NCI-H446 (cell line): Measurements from ENCODE around the gene BRD9.
A peak's percentile ranks its signal among the peaks of the same experiment; 100 is the strongest.
"Not testable (repeated sequence)": the region's sequence is repeated elsewhere in the genome, so short reads cannot be mapped to it uniquely, and the experiment has no call there.

Experiments used
- DNase-seq, 2 experiments: peaks; one replicate each; lab custom pipeline; 2025; lab: John Stamatoyannopoulos, UW

BRD9 gene

DNA sequence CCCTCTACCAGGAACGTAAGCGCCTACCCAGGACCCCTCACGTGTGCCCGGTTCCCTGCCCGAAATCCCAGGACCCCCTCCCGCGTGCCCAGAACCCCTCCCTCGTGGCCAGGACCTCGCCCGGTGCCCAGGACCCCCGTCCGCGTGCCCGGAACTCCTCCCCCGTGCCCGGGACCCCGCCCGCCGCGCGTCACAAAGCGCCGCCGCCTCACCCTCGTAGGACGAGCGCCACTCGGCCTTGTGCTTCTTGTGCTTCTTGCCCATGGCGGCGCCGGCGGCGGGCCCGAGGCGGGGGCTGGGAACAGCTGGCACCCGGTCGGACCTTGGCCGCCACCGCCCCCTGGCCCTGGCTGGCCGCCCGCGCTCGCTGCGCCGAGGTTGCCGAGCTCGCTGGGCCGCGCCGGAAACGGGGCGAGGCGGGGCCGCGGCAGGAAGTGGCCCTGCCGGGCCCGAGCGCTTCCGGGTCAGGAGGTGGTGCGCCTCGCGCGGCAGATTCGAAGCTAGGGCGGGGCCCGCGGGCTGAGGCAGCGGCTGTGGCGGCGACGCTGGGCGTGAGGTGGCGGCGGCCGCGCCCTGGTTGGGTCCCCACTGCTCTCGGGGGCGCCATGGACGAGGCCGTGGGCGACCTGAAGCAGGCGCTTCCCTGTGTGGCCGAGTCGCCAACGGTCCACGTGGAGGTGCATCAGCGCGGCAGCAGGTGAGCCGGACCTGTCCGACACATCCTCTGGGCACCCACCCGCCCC, at the start of gene BRD9, which contains the start of gene TRIP13:
Gene BRD9 (minus strand): TSS at position 408 of the 743 bp plus-strand sequence. CDS start 144 bp downstream, at position 264.
Gene TRIP13 (plus strand): TSS at position 491 of the 743 bp plus-strand sequence. CDS start 115 bp downstream, at position 606.
- peak; percentile 81 to 96 for DNase-seq

DNA sequence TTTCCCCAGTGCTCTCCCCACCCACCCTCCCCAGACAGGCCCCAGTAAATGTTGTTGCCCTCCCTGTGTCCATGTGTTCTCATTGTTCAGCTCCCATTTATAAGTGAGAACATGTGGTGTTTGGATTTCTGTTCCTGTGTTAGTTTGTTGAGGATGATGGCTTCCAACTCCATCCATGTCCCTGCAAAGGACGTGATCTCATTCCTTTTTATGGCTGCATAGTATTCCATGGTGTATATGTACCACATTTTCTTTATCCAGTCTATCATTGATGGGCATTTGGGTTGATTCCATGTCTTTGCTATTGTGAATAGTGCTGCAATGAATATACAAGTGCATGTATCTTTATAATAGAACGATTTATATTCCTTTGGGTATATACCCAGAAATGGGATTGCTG, 48.1 kb upstream of the BRD9 start:
- DNase-seq: not testable (repeated sequence)

DNA sequence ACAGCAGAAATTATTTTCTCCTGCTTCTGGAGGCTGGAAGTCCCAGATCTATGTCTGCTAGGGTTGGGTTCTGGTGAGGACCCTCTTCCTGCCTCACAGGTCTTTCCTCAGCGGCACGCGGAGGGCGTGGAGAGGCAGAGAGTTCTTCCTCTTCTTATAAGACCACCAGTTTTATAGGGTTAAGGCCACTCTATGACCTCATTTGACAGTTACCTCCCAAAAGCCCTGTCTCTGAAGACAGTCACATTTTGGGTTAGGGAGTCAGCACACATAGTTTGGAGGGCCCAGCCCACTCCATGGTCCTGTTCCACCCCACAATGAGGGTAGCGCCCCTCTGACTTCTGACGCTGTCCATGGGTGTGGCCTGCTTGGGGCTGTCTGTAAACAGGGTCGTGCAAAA, 46.8 kb upstream of the BRD9 start:
- no peak for DNase-seq

DNA sequence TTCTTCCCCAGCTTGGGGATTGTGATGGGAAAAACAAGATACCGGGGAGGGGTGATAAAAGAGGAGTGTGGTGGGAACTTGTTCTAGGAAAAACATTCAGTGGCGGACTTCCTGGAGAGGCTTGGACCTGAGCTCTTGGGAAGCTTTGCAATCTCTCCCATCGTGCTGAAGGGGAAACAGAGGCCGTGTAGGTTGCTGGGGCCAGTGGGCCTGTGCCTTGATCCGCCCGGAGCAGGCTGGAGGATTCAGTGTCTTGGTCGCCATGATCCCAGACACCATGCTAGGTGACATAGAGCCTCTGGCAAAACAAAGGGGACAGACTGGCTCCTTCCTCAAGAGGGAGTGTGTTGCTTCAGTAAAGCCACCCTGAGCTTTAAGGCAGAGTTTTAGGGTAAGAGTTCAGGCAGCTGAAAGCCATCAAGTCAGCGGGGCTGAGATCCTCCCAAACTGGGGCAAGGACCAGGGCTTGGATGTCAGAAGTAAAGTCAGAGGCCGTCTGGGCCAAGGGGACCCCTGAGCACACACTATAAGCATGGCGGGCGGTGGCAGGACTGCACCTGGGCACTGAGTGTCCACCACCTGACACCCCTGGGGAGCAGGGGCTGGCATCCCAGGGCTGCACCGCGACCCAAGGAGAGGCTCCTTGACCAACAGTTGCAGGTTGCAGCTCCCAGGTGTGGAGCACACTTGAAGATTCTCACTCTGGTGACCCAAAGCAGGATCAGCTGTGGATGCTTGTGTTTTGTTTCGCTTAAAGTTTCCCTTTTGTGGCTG, 44.7 kb upstream of the BRD9 start:
- DNase-seq: no peak

DNA sequence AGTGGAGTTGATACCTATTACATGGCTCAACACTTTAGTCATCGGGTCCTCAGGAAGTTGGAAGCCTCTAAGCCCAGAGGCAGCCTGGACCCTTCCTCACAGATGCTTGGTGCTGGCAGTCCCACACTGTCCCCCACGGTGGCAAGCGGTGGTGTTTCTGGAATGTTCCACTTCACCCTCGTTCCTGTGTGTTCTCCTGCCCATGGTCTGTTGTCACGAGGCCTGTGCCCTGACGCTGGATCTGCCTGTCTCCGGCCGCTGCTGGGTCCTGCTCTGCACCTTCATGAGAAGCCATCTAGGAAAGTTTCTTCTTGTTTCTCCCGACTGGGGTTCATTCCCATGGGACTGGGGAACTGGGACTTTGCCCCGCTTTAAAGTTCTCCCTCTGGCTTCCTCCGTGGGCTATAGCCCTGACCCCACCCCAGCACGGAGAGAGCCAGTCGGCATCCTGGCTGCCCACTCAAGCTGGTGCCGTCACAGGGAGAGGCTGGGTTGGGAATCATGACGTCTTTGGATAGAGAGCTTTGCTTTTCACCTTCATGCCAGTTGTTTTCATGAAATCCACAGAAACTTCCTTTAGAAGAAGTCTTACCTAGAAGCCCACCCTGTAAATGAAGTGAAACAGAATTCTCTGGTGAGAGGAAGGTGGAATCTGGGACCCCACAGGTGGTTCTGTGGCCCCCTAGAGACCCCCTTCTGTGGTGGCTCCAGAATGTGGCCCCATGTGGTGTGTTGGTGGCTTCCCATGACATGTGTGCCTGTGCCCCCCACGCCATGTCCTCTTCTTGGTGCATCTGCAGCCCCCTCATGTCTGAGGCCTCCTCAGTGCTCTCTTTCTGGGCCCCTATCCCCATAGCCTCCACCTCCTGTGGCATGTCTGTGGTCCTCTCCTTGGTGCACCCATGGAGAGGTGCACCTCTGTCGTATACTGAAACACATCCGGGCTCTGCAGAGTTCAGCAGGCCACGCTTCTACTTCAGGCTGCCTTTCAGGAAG, 43.8 kb upstream of the BRD9 start:
- DNase-seq: no peak

DNA sequence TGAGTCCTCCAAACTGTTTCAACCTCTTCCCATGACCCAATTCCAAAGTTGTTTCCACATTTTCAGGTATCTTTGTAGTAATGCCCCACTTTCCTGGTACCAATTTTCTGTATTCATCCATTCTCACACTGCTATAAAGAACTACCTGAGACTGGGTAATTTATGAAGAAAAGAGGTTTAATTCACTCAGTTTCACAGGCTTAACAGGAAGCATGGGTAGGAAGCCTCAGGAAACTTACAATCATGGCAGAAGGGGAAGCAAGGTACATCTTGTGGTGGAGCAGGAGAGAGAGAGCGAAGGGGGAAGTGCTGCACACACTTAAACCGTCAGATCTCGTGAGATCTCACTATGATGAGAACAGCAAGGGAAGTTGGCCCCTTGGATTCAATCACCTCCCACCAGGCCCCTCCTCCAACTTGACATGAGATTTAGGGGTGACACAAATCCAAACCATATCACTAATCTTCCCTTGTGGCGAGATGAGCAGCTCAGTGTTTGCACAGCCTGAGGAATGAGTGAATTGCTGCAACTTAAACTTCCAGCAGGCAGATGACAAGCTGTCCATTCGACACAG, 43.0 kb upstream of the BRD9 start:
- DNase-seq: no peak

DNA sequence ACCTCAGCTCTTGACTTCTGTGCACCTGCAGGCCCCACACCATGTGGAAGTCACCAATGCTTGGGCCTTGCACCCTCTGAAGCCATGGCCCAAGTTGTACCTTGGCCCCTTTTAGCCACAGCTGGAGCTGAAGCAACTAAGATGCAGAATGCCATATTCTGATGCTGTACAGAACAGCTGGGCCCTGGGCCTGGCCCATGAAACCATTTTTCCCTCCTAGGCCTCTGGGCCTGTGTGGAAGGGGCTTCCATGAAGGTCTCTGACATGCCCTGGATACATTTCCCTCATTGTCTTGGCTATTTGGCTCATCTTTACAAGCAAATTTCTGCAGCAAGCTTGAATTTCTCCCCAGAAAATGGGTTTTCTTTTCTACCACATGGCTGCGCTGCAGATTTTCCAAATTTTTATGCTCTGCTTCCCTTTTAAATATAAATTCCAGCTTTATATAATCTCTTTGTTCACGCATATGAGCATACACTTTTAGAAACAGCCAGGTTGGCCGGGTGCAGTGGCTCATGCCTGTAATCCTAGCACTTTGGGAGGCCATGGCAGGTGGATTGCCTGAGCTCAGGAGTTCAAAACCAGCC, 41.9 kb upstream of the BRD9 start:
- DNase-seq: not testable (repeated sequence)

DNA sequence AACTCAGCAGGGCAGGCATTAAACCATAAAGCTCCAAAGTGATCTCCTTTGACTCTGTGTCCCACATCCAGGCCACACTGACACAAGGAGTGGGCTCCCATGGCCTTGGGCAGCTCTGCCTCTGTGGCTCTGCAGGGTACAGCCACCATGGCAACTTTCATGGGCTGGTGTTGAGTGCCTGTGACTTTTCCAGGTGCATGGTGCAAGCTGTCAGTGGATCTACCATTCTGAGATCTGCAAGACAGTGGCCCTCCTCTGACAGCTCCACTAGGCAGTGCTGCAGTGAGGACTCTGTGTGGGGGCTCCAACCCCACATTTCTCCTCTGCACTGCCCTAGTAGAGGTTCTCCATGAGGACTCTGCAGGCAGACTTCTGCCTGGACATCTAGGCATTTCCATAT, 41.4 kb upstream of the BRD9 start:
- DNase-seq: not testable (repeated sequence)

DNA sequence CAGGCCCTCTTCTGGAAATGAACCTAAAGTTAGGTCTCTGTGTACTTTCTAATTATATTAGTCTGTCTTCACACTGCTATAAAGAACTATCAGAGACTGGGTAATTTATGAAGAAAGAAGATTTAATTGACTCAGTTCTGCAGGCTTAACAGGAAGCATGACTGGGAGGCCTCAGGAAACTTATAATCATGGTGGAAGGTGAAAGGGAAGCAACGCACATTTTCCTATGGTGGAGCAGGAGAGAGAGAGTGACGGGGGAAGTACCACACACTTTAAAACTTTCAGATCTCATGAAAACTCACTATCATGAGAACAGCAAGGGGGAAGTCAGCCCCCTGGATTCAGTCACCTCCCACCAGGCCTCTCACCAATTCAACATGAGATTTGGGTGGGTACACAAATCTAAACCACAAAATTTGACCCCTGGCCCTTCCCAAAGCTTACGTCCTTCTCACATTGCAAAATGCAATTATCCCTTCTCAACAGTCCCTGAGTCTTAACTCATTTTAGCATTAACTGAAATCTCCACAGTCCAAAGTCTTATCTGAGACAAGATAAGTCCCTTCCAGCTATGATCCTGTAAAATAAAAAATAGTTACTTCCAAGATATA, 40.8 kb upstream of the BRD9 start:
- DNase-seq: no peak

DNA sequence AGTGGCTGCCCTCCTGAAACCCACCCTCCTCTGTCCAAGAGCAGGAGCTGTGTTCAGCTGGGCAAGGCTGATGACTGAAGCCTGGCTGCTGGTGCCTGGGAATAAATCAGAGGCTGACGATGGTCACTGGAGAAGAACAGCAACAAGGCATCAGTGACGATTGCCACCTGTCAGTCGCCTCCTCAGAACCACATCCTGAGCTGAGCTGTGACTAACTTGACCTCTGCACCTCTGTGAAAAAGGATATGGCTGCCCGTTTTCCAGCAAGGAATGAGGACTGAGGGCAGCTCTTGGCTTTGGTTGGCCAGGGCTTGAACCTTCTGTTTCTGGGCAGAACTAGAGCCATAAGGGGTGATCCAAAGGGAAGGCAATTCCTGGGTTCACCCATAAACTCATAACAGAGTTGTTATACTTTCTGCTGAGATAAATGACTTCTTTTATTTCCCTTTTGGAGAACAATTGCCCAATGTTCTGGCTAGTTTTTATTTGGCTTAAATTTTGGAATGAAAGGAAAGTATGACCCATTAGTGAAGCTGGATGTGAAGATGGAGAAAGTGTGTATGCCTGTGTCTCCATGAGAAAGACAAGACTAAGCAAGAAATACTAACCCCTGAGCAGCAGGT, 40.1 kb upstream of the BRD9 start:
- no peak for DNase-seq

DNA sequence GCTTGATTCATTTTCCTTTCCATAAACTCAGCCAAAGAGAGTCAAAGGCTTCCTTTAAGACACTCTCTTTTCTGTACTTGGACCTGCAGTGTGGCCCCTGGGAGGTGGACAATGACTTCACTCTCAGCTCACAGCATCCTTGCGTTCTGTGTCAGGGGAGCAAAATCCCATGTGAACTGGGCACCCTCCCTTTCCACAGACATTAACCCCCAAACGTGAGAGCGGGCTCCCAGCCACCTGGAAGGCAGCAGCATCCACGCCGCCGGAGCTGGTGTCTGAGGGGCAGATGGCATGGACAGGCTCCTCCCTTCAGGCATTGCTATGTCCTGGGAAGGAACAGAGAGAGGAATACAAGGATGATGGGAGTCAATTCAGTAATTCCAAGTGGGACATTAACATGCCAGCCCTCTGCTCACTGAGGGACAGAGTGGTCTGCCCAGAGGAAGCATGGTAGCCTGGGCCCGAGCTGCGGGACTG, 39.6 kb upstream of the BRD9 start:
- DNase-seq: no peak

DNA sequence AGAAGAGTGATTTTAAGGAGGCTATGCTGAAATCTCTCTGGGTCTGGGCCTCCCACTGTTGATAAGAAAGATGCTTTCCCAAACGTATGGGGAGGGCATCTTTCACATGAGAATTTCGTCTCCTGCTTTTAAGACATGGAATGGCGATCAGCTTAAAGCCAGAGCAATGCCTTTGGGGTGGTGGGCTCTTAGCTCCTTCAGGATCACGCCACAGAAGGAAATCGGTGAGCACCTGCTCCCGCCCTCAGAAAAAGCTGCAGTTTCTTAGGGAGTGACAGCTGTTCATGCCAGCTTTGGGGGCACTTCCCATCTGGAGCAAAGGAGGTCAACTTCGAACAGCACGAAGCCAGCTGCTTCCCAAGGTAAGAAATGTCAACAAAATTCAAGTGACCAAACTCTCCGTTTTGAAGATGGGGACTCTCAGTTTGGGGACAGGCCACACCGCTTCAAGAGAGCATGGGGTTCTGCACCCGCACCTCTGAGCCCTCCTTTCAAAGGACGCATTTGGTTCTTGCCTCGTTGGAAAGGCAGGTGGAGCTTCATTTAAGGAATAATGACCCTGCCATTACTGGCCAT, 39.1 kb upstream of the BRD9 start:
- no peak for DNase-seq

DNA sequence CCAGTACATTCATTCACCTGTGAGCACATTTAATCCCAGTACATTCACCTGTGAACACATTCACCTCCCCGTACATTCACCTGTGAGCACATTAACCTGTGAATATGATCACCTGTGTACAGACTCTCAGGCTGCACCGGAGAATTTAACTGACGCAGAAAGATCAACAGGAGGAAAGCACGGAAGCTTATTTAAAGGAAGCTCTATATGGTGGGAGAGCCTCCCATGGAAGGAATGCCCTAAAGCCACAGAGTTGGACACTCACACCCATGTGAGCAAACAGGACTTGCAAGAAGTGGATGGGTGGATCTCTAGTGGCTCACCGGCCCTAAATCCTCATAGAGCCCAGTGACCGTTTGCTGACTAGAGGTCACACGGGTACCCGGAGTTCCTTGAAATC, 38.3 kb upstream of the BRD9 start:
- no peak for DNase-seq

DNA sequence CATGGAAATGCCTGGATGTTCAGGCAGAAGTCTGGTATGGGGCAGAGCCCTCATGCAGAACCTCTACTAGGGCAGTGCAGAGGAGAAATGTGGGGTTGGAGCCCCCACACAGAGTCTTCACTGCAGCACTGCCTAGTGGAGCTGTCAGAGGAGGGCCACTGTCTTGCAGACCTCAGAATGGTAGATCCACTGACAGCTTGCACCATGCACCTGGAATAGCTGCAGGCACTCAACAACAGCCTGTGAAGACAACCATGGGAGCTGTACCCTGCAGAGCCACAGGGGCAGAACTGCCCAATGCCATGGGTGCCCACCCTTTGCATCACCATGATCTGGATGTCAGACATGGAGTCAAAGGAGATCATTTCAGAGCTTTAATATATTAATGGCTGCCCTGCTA, 37.0 kb upstream of the BRD9 start:
- no peak for DNase-seq

DNA sequence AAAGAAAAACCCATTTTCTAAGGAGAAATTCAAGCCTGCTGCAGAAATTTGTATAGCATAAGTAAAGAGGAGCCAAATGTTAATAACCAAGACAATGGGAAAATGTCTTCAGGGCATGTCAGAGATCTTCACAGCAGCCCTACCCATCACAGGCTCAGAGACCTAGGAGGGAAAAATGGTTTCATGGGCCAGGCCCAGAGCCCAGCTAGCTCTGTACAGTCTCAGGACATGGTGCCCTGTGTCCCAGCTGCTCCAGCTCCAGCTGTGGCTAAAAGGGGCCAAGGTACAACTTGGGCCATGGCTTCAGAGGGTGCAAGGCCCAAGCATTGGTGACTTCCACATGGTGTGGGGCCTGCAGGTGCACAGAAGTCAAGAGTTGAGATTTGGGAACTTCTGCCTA, 36.6 kb upstream of the BRD9 start:
- DNase-seq: not testable (repeated sequence)

DNA sequence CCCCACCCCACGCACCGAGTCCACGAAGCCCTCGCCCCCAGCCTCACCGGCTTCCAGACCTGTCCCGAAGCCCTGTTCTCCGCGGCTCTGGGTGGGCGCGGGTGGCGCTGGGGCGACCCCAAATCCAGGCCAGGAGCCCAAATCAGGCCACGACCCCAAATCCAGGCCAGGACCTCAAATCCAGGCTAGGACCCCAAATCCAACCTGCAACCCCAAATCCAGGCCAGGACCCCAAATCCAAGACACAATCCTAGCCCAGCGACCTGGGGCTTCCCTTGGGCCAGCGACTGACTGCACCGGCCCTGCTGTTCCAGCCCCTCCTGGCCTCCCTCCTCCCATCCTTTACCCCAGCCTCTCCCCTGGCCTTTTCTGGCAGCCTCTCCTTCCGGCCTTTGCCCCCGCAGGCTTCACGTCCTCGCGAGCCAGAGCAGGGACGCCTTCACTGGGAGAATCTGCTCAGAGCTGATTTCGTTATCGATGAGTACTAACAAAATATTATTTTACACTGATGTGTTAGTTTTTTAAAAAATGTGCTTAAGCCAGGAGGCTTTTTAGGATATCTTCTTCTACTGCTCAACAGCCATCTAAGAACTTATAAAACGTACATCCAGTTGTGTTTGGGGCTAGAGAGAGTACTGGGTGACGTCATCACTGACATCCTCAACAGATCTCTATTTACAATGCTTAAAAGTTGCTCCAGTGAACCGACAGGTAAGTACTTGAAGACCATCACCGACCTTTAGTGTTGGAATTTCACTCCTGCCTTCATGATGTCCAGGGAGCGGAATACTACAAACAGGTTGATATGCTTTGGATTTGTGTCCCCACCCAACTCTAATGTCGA, 34.8 kb upstream of the BRD9 start:
- DNase-seq: no peak

DNA sequence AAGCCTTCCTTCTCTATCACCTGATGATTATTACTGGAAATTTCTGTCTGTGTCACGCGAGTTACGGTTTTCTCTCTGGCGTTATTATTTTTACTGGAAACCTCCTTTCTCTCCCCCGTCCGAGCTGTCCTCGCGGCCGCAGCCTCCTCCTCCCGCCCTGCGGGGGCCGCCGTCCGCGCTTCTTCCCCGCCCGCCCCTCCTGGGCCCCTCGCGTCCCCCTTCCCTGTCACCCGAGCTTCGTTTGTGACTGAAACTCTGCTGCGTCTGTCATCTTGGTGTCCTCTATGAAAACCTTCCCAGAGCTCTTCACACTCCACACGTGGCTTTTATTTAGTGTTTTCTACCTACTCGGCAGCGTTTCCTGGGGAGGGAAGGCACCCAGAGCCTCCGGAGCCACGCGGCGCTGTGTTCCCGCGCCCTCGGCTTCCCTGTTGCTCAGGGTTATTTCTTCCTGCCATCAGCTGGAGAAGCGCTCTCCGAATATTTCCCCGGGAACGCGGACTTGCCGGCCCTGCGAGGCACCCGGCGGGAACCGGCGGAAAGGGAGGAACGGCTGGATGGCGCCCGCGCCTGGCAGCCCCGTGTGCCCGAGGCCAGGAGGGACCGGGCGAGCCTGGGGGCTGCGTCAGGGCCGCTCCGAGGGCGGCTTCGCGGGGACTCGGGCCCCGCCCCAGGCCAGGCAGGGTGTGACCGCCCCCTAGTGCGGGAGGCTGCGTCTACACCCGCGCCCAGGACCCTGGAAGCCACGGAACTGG, 34.0 kb upstream of the BRD9 start:
- DNase-seq: no peak

DNA sequence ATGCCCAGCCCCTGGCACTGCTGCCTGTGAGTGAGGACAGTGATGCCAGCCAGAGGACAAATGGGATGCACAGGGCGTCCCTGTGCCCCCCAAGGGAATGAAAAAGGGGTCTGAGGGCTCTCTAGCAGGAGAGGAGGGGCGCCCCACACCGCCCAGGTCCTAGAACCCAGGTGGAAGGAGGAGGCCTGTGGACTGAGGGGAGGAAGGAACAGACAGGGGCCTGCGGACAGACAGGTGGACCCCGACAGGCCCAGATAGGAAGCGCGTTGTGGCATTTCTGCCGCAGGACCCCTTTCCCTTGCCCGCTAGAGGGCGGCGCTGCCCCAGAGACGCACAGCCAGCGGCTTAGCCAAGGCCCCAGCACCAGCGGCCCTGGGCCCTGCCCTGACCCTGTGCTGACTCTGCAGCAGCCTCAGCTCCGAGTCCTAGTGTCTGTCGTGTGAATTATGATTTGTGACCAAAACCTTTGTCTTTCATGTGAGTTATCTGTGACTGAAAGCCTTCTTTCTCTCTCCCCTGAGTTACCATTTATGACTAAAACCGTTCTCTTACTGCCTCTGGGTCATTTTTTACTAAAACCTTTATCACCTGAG, 30.8 kb upstream of the BRD9 start:
- peak; percentile 25 to 88 for DNase-seq
